Effector memory CD4-positive, alpha-beta T cell (primary cell): ENCODE data around the gene CTNND2.
"Not testable (repeated sequence)": the region's sequence is repeated elsewhere in the genome, so short reads cannot be mapped to it uniquely, and the experiment has no call there.

Source experiments
- DNase-seq, 3 donors: peaks; one replicate each; pipeline ENCODE4 v3.0.0-alpha.2; 2020
- H3K27ac ChIP-seq: 2 replicates; pipeline ENCODE4 v1.7.0; 2013; ENCODE audit warnings: mild to moderate bottlenecking, low read length, moderate library complexity; ENCODE audit not compliant: insufficient read depth, poor library complexity, severe bottlenecking
- H3K27me3 ChIP-seq: replicated peaks from 2 replicates; pipeline ENCODE4 v1.7.0; 2013; ENCODE audit warnings: mild to moderate bottlenecking, low read length; ENCODE audit not compliant: insufficient read depth, control insufficient read depth, poor library complexity, severe bottlenecking
- H3K36me3 ChIP-seq: 2 replicates; pipeline ENCODE4 v1.7.0; 2013; ENCODE audit warnings: mild to moderate bottlenecking, low read length, moderate library complexity; ENCODE audit not compliant: control insufficient read depth, insufficient read depth
- H3K4me1 ChIP-seq: 2 replicates; pipeline ENCODE4 v1.7.0; 2013; ENCODE audit warnings: low read length, mild to moderate bottlenecking; ENCODE audit not compliant: control insufficient read depth, insufficient read depth, poor library complexity, severe bottlenecking
- H3K4me3 ChIP-seq: 2 replicates; pipeline ENCODE4 v1.7.0; 2013; ENCODE audit warnings: low read length, low read depth, mild to moderate bottlenecking; ENCODE audit not compliant: insufficient read depth, poor library complexity, severe bottlenecking
- H3K9me3 ChIP-seq: 2 replicates; pipeline ENCODE4 v1.7.0; 2013; ENCODE audit warnings: mild to moderate bottlenecking, low read length, moderate library complexity; ENCODE audit not compliant: control insufficient read depth

CTNND2 gene

GRCh38 chr5:11851416-11851815 is 52.8 kb downstream of the CTNND2 start:
- no peaks in the 10 kb centered on the region for H3K4me1 ChIP-seq
- no peaks in the 10 kb centered on the region for H3K9me3 ChIP-seq
- H3K36me3 ChIP-seq: no peaks in the 10 kb centered on the region
- no peak overlapping the region for H3K27ac ChIP-seq
- no peak for DNase-seq
- H3K27me3 ChIP-seq: no peaks in the 10 kb centered on the region
- H3K4me3 ChIP-seq: no peak overlapping the region

DNA sequence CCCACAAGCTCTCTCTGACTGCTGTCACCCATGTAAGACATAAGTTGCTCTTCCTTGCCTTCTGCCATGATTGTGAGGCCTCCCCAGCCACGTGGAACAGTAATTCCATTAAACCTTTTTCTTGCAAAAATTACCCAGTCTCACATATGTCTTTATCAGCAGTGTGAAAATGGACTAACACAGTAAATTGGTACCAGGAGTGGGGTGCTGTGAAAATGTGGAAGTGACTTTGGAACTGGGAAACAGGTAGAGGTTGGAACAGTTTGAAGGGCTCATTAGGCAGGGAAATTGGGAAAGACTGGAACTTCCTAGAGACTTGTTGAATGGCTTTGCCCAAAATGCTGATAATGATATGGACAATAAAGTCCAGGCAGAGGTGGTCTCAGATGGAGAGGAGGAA is 75.7 kb downstream of the CTNND2 start:
- H3K9me3 ChIP-seq, DNase-seq, H3K4me3 ChIP-seq, H3K36me3 ChIP-seq, H3K27ac ChIP-seq, H3K27me3 ChIP-seq, H3K4me1 ChIP-seq: not testable (repeated sequence)

- Histone ChIP-seq H3K27me3 (no peaks in the 10 kb centered on the region), H3K9me3 (no peaks in the 10 kb centered on the region), H3K27ac (no peak overlapping the region), H3K4me3 (no peak overlapping the region), H3K36me3 (no peaks in the 10 kb centered on the region), H3K4me1 (no peaks in the 10 kb centered on the region)
- DNase-seq: no peak
These were observed 81.6 kb downstream of the CTNND2 start for GRCh38 chr5:11822598-11822997.

DNA sequence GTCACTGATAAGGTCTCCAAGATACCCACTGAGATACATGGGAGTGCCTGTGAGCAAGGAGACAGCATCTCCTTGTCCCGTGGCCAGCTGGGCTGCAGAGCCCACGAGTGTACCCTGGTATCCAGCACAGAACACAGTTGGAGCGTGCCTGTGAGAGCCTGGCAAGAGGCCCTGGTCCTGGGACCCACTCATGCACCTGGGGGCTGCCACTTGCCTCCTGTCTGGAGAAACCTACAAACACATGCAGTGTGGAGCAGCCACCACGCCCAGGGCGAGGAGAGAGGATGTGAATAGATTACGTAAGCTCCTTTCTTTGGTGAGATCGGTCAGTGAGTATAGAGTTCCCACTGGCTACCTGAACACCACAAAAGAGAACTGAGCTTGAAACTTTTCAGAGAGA is 88.3 kb downstream of the CTNND2 start:
- H3K4me3 ChIP-seq: no peak overlapping the region
- no peaks in the 10 kb centered on the region for H3K27me3 ChIP-seq
- H3K9me3 ChIP-seq: no peaks in the 10 kb centered on the region
- H3K36me3 ChIP-seq: no peaks in the 10 kb centered on the region
- H3K27ac ChIP-seq: no peak overlapping the region
- no peaks in the 10 kb centered on the region for H3K4me1 ChIP-seq
- no peak for DNase-seq

DNA sequence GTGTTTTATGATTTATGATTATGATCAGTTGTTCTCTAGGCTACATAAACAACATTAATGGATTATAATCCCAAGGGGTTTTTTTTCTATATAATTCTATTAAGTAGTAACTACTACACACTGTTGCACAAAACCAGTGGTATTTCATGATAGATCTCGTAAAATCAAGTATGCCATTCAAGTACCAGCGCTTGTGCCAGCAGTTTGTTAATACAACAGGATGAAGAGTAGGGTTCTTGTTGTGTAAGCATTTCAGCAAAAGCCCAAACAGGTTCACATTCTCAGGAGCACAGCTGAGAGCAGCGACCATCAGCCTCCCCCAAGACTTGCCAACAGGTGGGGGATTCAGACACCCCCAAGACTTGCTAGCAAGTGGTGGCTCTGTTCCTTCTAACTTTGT is 88.8 kb downstream of the CTNND2 start:
- Histone ChIP-seq H3K36me3 (no peaks in the 10 kb centered on the region), H3K4me1 (no peaks in the 10 kb centered on the region), H3K27ac (no peak overlapping the region), H3K4me3 (no peak overlapping the region), H3K27me3 (no peaks in the 10 kb centered on the region), H3K9me3 (no peaks in the 10 kb centered on the region)
- DNase-seq: no peak

GRCh38 chr5:11814373-11814772 is 89.9 kb downstream of the CTNND2 start:
- H3K27me3 ChIP-seq: no peaks in the 10 kb centered on the region
- H3K4me1 ChIP-seq: no peaks in the 10 kb centered on the region
- no peaks in the 10 kb centered on the region for H3K9me3 ChIP-seq
- H3K27ac ChIP-seq: no peak overlapping the region
- DNase-seq: no peak
- H3K36me3 ChIP-seq: no peaks in the 10 kb centered on the region
- no peak overlapping the region for H3K4me3 ChIP-seq

DNA sequence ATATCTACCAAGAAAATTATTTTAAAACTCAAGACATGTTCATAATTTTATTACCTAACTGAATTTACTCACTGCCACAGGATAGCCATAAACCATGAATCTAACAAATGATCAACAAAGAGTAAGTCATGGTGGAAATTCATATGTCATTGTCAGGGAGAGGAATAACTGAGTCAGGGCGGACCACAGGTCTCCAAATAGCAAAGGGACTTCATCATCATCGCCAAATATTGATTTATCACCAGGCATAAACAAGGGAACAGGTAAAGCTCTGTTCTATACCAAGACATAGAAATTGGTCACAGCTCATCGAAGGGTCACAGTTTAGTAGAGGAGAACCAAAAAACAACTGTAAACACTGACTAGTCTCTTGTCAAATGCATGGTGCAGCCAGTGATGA is 94.8 kb downstream of the CTNND2 start:
- Histone ChIP-seq H3K27ac (no peak overlapping the region), H3K4me3 (no peak overlapping the region), H3K36me3 (no peaks in the 10 kb centered on the region), H3K4me1 (no peaks in the 10 kb centered on the region), H3K9me3 (no peaks in the 10 kb centered on the region), H3K27me3 (no peaks in the 10 kb centered on the region)
- DNase-seq: no peak

DNA sequence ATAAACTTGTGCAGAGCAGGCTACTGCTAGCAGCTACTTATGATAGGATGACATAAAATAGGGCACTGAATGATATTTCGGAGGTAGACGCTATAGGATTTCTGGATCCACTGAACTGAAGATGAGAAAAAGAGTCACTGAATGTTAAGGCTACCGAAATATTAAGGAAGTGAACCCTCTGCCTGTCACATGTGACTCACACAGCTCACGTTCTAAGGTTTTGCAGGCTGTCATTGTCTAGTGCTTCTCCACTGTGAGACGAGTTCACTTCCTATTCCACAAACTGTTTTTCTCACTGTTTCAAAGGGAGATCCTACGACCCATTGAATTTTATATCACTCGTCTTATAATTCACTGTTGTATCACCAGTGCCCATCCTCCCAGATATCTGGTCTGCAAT is 100.8 kb downstream of the CTNND2 start:
- DNase-seq: no peak
- no peaks in the 10 kb centered on the region for H3K27me3 ChIP-seq
- H3K4me3 ChIP-seq: no peak overlapping the region
- no peaks in the 10 kb centered on the region for H3K36me3 ChIP-seq
- H3K27ac ChIP-seq: no peak overlapping the region
- no peaks in the 10 kb centered on the region for H3K9me3 ChIP-seq
- no peaks in the 10 kb centered on the region for H3K4me1 ChIP-seq

GRCh38 chr5:11801061-11801460 is 103.2 kb downstream of the CTNND2 start:
- no peak for DNase-seq
- H3K27me3 ChIP-seq: no peaks in the 10 kb centered on the region
- H3K27ac ChIP-seq: no peak overlapping the region
- no peaks in the 10 kb centered on the region for H3K9me3 ChIP-seq
- H3K4me3 ChIP-seq: no peak overlapping the region
- H3K4me1 ChIP-seq: no peaks in the 10 kb centered on the region
- no peaks in the 10 kb centered on the region for H3K36me3 ChIP-seq

GRCh38 chr5:11797132-11797531 is 107.1 kb downstream of the CTNND2 start:
- Histone ChIP-seq H3K4me3 (no peak overlapping the region), H3K4me1 (no peaks in the 10 kb centered on the region), H3K27ac (no peak overlapping the region), H3K27me3 (no peaks in the 10 kb centered on the region), H3K9me3 (no peaks in the 10 kb centered on the region), H3K36me3 (no peaks in the 10 kb centered on the region)
- DNase-seq: no peak

DNA sequence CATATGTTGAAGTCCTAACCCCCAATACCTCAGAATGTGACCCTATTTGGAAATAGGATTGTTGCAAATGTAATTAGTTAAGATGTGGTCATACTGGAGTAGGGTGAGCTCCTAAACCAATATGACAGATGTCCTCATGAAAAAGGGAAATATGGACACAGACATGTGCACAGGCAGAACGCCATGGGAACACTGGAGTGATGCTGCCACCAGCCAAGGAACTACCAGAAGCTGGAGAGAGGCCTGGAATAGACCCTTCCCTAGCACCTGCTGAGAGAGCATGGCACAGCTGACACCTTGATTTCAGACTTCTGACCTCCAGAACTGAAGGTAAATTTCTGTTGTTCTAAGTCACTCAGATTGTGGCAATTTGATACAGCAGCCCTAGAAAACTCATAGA is 110.8 kb downstream of the CTNND2 start:
- Histone ChIP-seq H3K36me3 (no peaks in the 10 kb centered on the region), H3K9me3 (no peaks in the 10 kb centered on the region), H3K27ac (no peak overlapping the region), H3K27me3 (no peaks in the 10 kb centered on the region), H3K4me3 (no peak overlapping the region), H3K4me1 (no peaks in the 10 kb centered on the region)
- no peak for DNase-seq
